BJ (cell line): ENCODE data around the gene SMAD6. TPM values are rescaled to one million over a fixed set of nuclear protein-coding genes. Genes with fewer than 3 reads are reported as not detected.

Experiments
- CTCF ChIA-PET: fragments of 350-600 bp; formaldehyde crosslinking; extraction: SDS; loops from one replicate; lab custom pipeline; 2021; ENCODE audit warnings: antibody characterized with exemption, inconsistent platforms; lab: Yijun Ruan, JAX
- POLR2A ChIA-PET: fragments of 300-600 bp; sonication (Branson Sonifier 250); formaldehyde crosslinking; extraction: SDS; loops from one replicate; lab custom pipeline; 2021; ENCODE audit warnings: antibody characterized with exemption; lab: Charles Lee
- DNase-seq: peaks from one replicate; pipeline ENCODE4 v3.0.0-alpha.2; 2011; ENCODE audit warnings: low read depth
- H3K27me3 ChIP-seq: 2 replicates; pipeline ENCODE4 v1.6.0; 2011; ENCODE audit warnings: low read length; ENCODE audit not compliant: control insufficient read depth, insufficient read depth
- H3K36me3 ChIP-seq: 2 replicates; pipeline ENCODE4 v1.5.1; 2011; ENCODE audit warnings: low read length; ENCODE audit not compliant: control insufficient read depth, insufficient read depth
- H3K4me3 ChIP-seq: 2 replicates; pipeline ENCODE4 v1.5.1; 2011; ENCODE audit warnings: low read depth, mild to moderate bottlenecking, control low read depth, low read length
- polyA plus RNA-seq: library from polyadenylated mRNA; depleted of rRNA; stranded (reverse); fragments of >200 nt; gene quantifications from 2 replicates; pipeline ENCODE4 v1.2.3, GENCODE V29; 2011
- TF ChIP-seq, protein P1 (sequence below): IDR thresholded peaks from 2 replicates; pipeline ENCODE4 v1.5.1; 2011; ENCODE audit warnings: low read depth, mild to moderate bottlenecking, control low read depth, inconsistent platforms, low read length, moderate library complexity; ENCODE audit not compliant: insufficient read depth

Gene SMAD6
- polyA plus RNA-seq, 1 experiment, result 3.8 TPM

DNA sequence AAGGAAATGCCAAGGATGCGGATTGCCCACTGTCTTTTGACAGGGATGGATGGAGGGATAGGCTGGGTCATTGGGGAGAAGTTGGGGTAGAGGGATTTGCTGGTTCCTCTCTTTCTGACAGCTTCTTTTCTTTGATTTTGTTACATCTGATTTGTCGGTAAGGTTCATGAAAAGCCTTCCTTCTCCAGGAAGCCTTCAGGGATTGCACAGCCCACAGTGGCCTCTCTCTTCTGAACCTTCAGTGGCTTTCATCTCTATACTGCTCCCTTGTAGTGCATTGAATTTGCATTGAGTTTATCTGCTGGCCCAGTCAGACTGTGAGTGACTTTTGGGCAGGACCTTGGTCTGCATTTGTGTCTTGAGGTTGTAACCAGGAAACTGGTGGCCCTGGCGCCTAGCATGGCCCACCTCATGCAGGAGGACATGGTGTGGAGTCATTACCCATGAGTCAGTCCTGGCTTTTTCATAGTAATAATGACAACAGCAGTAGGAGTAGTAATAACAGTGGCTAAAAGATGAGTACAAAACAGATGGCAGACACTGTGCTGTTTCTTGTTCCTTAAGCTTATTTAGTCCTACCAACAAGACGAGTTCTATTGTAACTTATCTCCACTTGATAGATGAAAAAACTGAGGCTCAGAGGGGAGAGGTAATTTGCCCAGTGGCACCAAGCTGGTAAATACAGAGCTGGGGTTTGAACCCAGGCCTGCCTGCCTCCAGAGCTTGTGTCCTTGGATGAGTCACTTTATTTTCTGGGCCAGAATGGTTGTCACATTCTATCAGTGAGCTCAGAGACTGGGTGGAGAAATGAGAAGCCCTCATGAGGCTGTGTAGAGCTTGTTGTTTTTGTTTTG, 28.4 kb downstream of the SMAD6 start:
- no peak overlapping the region for H3K4me3 ChIP-seq
- POLR2A ChIA-PET, result no interaction called here

GRCh38 chr15:66733976-66734375, 31.9 kb downstream of the SMAD6 start:
- Histone ChIP-seq H3K36me3 (peaks cover 3% of the 10 kb centered on the region), H3K27me3 (no peaks in the 10 kb centered on the region), H3K4me3 (no peak overlapping the region)
- no peak for DNase-seq
- CTCF ChIA-PET, result interaction anchor here (0.7 to 3.6 kb wide), 7 partner anchors 9 to 118 kb away, joined by 3 to 13 read pairs (median 3); no protein-coding TSS in a partner anchor
- POLR2A ChIA-PET, result no interaction called here
- TF ChIP-seq, protein P1, sequence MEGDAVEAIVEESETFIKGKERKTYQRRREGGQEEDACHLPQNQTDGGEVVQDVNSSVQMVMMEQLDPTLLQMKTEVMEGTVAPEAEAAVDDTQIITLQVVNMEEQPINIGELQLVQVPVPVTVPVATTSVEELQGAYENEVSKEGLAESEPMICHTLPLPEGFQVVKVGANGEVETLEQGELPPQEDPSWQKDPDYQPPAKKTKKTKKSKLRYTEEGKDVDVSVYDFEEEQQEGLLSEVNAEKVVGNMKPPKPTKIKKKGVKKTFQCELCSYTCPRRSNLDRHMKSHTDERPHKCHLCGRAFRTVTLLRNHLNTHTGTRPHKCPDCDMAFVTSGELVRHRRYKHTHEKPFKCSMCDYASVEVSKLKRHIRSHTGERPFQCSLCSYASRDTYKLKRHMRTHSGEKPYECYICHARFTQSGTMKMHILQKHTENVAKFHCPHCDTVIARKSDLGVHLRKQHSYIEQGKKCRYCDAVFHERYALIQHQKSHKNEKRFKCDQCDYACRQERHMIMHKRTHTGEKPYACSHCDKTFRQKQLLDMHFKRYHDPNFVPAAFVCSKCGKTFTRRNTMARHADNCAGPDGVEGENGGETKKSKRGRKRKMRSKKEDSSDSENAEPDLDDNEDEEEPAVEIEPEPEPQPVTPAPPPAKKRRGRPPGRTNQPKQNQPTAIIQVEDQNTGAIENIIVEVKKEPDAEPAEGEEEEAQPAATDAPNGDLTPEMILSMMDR, result no peak

More for the DNA sequence above, 28.4 kb downstream of the SMAD6 start:
- CTCF ChIA-PET, result interaction anchor here (0.6 to 1.7 kb wide), 2 partner anchors 11 to 412 kb away, joined by 3 read pairs; no protein-coding TSS in a partner anchor
- TF ChIP-seq, protein P1, result no peak
- Histone ChIP-seq H3K36me3 (peaks cover 1% of the 10 kb centered on the region; the same call in 1 of the 2 replicates), H3K27me3 (no peaks in the 10 kb centered on the region)
- no peak for DNase-seq

DNA sequence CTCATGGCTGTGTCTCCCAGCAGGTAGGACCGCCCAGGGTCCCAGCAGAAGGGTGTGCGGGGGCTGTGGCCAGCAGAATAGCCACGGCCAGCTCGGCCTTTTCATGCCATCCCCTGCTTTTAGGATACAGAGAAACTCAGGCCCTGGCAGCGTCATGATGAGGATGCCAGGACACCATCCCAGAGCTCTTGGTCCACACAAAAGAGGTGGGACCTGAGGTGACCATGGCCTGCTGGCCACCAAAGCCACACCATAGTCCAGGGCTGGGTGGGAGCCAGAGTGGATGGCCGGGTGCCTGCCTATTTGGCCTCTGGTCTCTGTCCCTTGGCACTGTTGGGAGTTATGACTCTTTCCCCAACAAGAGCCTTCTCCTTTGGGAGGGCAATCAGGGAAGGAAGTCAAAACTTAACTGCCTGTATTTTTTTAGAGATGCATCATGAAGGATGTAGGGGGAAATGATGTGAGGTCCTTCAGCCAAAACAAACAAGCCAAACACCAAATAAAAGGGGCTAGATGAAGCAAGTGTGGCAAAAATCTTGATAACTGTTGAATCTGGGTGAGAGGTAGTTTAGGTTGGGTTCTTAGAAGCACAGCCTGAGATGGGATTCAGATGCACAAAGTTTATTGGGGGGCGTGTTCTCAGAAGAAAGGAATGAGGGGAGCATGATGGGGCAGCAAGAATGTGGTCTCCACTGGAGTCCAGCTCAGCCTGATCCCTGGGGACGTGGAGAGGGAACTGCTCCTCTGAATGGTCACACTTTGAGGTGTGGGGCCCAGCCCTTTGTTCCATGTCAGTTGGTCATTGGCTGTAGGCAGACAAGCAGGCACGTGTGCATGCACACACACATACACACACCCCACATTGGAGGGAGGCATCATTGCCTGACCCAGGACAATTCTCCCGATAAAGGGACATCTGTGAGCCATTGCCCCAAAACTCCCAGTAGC, 33.2 kb downstream of the SMAD6 start:
- ChIA-PET CTCF (interaction anchor here (0.7 to 3.6 kb wide), 6 partner anchors 10 to 117 kb away, joined by 3 to 13 read pairs (median 4); no protein-coding TSS in a partner anchor), POLR2A (no interaction called here)
- Histone ChIP-seq H3K27me3 (no peaks in the 10 kb centered on the region), H3K4me3 (no peak overlapping the region), H3K36me3 (peaks cover 3% of the 10 kb centered on the region)
- TF ChIP-seq, protein P1, result no peak
- no peak for DNase-seq

DNA sequence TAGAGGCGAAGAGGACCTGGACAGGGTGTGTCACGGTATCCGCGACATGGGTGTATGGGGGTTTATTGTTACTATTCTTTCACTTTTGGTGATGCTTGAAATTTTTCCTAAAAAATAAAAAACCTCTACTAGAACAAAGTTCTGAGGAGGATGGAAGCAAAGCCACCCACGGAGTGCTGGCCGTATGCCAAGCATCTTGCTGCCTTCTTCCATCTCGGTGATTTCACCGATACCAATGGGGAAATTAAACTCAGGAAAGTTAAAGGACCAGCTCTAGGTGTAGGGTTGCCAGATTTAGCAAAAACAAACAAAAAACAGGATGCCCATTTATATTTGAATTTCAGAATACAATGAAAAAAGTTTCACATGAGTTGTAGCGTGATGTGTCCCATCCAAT, 33.9 kb downstream of the SMAD6 start:
- ChIA-PET POLR2A (no interaction called here), CTCF (interaction anchor here (0.7 kb wide), 1 partner anchor 12 kb away, joined by 3 read pairs; no protein-coding TSS in a partner anchor)
- DNase-seq, result no peak
- Histone ChIP-seq H3K4me3 (no peak overlapping the region), H3K27me3 (no peaks in the 10 kb centered on the region), H3K36me3 (peaks cover 3% of the 10 kb centered on the region)
- TF ChIP-seq, protein P1, result no peak
